ENCODE measurements around the gene LGALS1.
"Not testable (repeated sequence)": the region's sequence is repeated elsewhere in the genome, so short reads cannot be mapped to it uniquely, and the experiment has no call there.

The LGALS1 gene

GRCh38 chr22:37680191-37680851 is 4.9 kb downstream of the LGALS1 start:
- H3K4me3 ChIP-seq (ENCODE audit: low read length), result no peak overlapping the region
- no peak overlapping the region for H3K27ac ChIP-seq (ENCODE audit: low read depth, low read length)
- no peaks in the 10 kb centered on the region for H3K36me3 ChIP-seq (ENCODE audit: insufficient read depth, low read length)
- no peaks in the 10 kb centered on the region for H3K9me3 ChIP-seq (ENCODE audit: insufficient read depth, low read depth, low read length)
- no peaks in the 10 kb centered on the region; the same call in 1 of the 2 replicates for H3K4me1 ChIP-seq (ENCODE audit: insufficient read depth, low read length)
- 92% methylated on average over 7 of the region's 7 CpGs for WGBS
- no peaks in the 10 kb centered on the region for H3K27me3 ChIP-seq (ENCODE audit: insufficient read depth, low read length)
- H3K9ac ChIP-seq (ENCODE audit: low read depth, low read length), result no peak overlapping the region

GRCh38 chr22:37681001-37681424 is 5.6 kb downstream of the LGALS1 start:
- no peaks in the 10 kb centered on the region for H3K36me3 ChIP-seq (ENCODE audit: insufficient read depth, low read length)
- no peaks in the 10 kb centered on the region for H3K9me3 ChIP-seq (ENCODE audit: insufficient read depth, low read depth, low read length)
- H3K9ac ChIP-seq (ENCODE audit: low read depth, low read length), result no peak overlapping the region
- no peak overlapping the region for H3K27ac ChIP-seq (ENCODE audit: low read depth, low read length)
- H3K27me3 ChIP-seq (ENCODE audit: insufficient read depth, low read length), result no peaks in the 10 kb centered on the region
- no peaks in the 10 kb centered on the region; the same call in 1 of the 2 replicates for H3K4me1 ChIP-seq (ENCODE audit: insufficient read depth, low read length)
- H3K4me3 ChIP-seq (ENCODE audit: low read length), result no peak overlapping the region
- WGBS, result 92% methylated on average over 2 of the region's 2 CpGs

- no peaks in the 10 kb centered on the region for H3K36me3 ChIP-seq (ENCODE audit: insufficient read depth, low read length)
- H3K27ac ChIP-seq (ENCODE audit: low read depth, low read length), result no peak overlapping the region
- no peaks in the 10 kb centered on the region for H3K9me3 ChIP-seq (ENCODE audit: insufficient read depth, low read depth, low read length)
- no peak overlapping the region for H3K4me3 ChIP-seq (ENCODE audit: low read length)
- no peak overlapping the region for H3K9ac ChIP-seq (ENCODE audit: low read depth, low read length)
- no peaks in the 10 kb centered on the region for H3K27me3 ChIP-seq (ENCODE audit: insufficient read depth, low read length)
- WGBS, result 40% methylated on average over 6 of the region's 6 CpGs
- no peaks in the 10 kb centered on the region; the same call in 1 of the 2 replicates for H3K4me1 ChIP-seq (ENCODE audit: insufficient read depth, low read length)
These were observed 6.2 kb downstream of the LGALS1 start for GRCh38 chr22:37681556-37682049.

- H3K27me3 ChIP-seq (ENCODE audit: insufficient read depth, low read length), result no peaks in the 10 kb centered on the region
- H3K4me3 ChIP-seq (ENCODE audit: low read length), result no peak overlapping the region
- WGBS, result 84% methylated on average over 16 of the region's 16 CpGs
- no peaks in the 10 kb centered on the region for H3K4me1 ChIP-seq (ENCODE audit: insufficient read depth, low read length)
- no peaks in the 10 kb centered on the region for H3K9me3 ChIP-seq (ENCODE audit: insufficient read depth, low read depth, low read length)
- peaks cover 17% of the 10 kb centered on the region for H3K36me3 ChIP-seq (ENCODE audit: insufficient read depth, low read length)
- no peak overlapping the region for H3K9ac ChIP-seq (ENCODE audit: low read depth, low read length)
- H3K27ac ChIP-seq (ENCODE audit: low read depth, low read length), result no peak overlapping the region
These were observed 9.6 kb downstream of the LGALS1 start for GRCh38 chr22:37684803-37685615.

GRCh38 chr22:37686002-37686982 is 10.9 kb downstream of the LGALS1 start, which contains the start of gene NOL12:
NOL12 (plus strand) TSS chr22:37686343; CDS start chr22:37686393, 50 bp downstream.
- Histone ChIP-seq H3K9me3 (ENCODE audit: insufficient read depth, low read depth, low read length) (no peaks in the 10 kb centered on the region), H3K27ac (ENCODE audit: low read depth, low read length) (peak within 1 kb of the TSS; percentile 91), H3K27me3 (ENCODE audit: insufficient read depth, low read length) (no peaks in the 10 kb centered on the region), H3K9ac (ENCODE audit: low read depth, low read length) (peak within 1 kb of the TSS; percentile 92), H3K4me3 (ENCODE audit: low read length) (peak within 1 kb of the TSS; percentile 98), H3K4me1 (ENCODE audit: insufficient read depth, low read length) (no peaks in the 10 kb centered on the region), H3K36me3 (ENCODE audit: insufficient read depth, low read length) (peaks cover 29% of the 10 kb centered on the region)
- 2% methylated on average over 60 of the region's 62 CpGs for WGBS

GRCh38 chr22:37690407-37690806 is 15.0 kb downstream of the LGALS1 start:
- Histone ChIP-seq H3K9me3 (ENCODE audit: insufficient read depth, low read depth, low read length) (no peaks in the 10 kb centered on the region), H3K36me3 (ENCODE audit: insufficient read depth, low read length) (peaks cover 49% of the 10 kb centered on the region), H3K27ac (ENCODE audit: low read depth, low read length) (no peak overlapping the region), H3K9ac (ENCODE audit: low read depth, low read length) (no peak overlapping the region), H3K27me3 (ENCODE audit: insufficient read depth, low read length) (no peaks in the 10 kb centered on the region), H3K4me1 (ENCODE audit: insufficient read depth, low read length) (no peaks in the 10 kb centered on the region), H3K4me3 (ENCODE audit: low read length) (no peak overlapping the region)
- 94% methylated on average over 7 of the region's 7 CpGs for WGBS

- H3K27ac ChIP-seq (ENCODE audit: low read depth, low read length), result no peak overlapping the region
- peaks cover 49% of the 10 kb centered on the region for H3K36me3 ChIP-seq (ENCODE audit: insufficient read depth, low read length)
- WGBS, result 96% methylated on average over 18 of the region's 18 CpGs
- H3K27me3 ChIP-seq (ENCODE audit: insufficient read depth, low read length), result no peaks in the 10 kb centered on the region
- no peak overlapping the region for H3K9ac ChIP-seq (ENCODE audit: low read depth, low read length)
- no peak overlapping the region for H3K4me3 ChIP-seq (ENCODE audit: low read length)
- H3K4me1 ChIP-seq (ENCODE audit: insufficient read depth, low read length), result no peaks in the 10 kb centered on the region
- H3K9me3 ChIP-seq (ENCODE audit: insufficient read depth, low read depth, low read length), result no peaks in the 10 kb centered on the region
These were observed 15.6 kb downstream of the LGALS1 start for GRCh38 chr22:37690901-37691504.

GRCh38 chr22:37692627-37693285 is 17.3 kb downstream of the LGALS1 start:
- H3K9ac ChIP-seq (ENCODE audit: low read depth, low read length), result no peak overlapping the region
- no peak overlapping the region for H3K27ac ChIP-seq (ENCODE audit: low read depth, low read length)
- H3K4me3 ChIP-seq (ENCODE audit: low read length), result no peak overlapping the region
- H3K36me3 ChIP-seq (ENCODE audit: insufficient read depth, low read length), result peaks cover 49% of the 10 kb centered on the region
- H3K4me1 ChIP-seq (ENCODE audit: insufficient read depth, low read length), result no peaks in the 10 kb centered on the region
- H3K9me3 ChIP-seq (ENCODE audit: insufficient read depth, low read depth, low read length), result no peaks in the 10 kb centered on the region
- 97% methylated on average over 15 of the region's 15 CpGs for whole genome bisulfite sequencing
- no peaks in the 10 kb centered on the region for H3K27me3 ChIP-seq (ENCODE audit: insufficient read depth, low read length)

GRCh38 chr22:37694131-37694530 is 18.7 kb downstream of the LGALS1 start:
- WGBS, result 96% methylated on average over 7 of the region's 7 CpGs
- H3K36me3 ChIP-seq (ENCODE audit: insufficient read depth, low read length), result peaks cover 45% of the 10 kb centered on the region
- H3K4me1 ChIP-seq (ENCODE audit: insufficient read depth, low read length); H3K27ac ChIP-seq (ENCODE audit: low read depth, low read length); H3K9me3 ChIP-seq (ENCODE audit: insufficient read depth, low read depth, low read length); H3K4me3 ChIP-seq (ENCODE audit: low read length); H3K27me3 ChIP-seq (ENCODE audit: insufficient read depth, low read length); H3K9ac ChIP-seq (ENCODE audit: low read depth, low read length): not testable (repeated sequence)

- H3K27me3 ChIP-seq (ENCODE audit: insufficient read depth, low read length); H3K4me1 ChIP-seq (ENCODE audit: insufficient read depth, low read length); H3K9me3 ChIP-seq (ENCODE audit: insufficient read depth, low read depth, low read length); H3K9ac ChIP-seq (ENCODE audit: low read depth, low read length); H3K27ac ChIP-seq (ENCODE audit: low read depth, low read length): not testable (repeated sequence)
- Histone ChIP-seq H3K36me3 (ENCODE audit: insufficient read depth, low read length) (peaks cover 44% of the 10 kb centered on the region), H3K4me3 (ENCODE audit: low read length) (peak overlapping the region; percentile 75)
- 48% methylated on average over 13 of the region's 13 CpGs for WGBS
These were observed 20.8 kb downstream of the LGALS1 start for GRCh38 chr22:37696260-37696656.

All from HUES64 (cell line).